Stimulated activated CD8-positive, alpha-beta memory T cell treated with anti-CD3 and anti-CD28 coated beads, Interleukin-12 subunit alpha, Interleukin-12 subunit beta, amount 100 ng/mL, for 4 hours (primary cell): ENCODE data around the gene LORICRIN.
"Not testable (repeated sequence)": the region's sequence is repeated elsewhere in the genome, so short reads cannot be mapped to it uniquely, and the experiment has no call there.

Experiments
- DNase-seq: peaks from one replicate; pipeline ENCODE4 v3.0.0-alpha.2; 2020; ENCODE audit warnings: low read depth

LORICRIN gene

DNA sequence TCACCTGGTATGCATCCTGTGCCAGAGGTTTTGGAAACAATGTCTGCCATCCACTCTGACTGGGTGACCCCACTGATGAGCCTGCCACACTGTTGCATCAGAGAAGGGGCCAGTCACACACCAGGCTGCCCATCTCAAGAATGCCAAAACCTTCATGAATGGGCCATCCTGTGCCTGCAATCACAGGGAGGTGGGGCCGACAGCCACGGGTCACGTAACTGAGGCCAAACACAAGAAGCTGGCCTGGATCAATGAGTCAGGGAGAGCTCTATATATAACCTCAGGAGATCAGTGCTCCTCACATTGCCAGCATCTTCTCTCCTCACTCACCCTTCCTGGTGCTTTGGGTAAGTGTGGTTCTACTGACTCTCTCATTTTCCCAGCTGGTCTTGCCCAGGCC, at the start of gene LORICRIN:
Gene LORICRIN, plus strand, starts transcription at position 301 of the 400 bp plus-strand sequence. CDS start 1,263 bp downstream, outside the sequence.
- DNase-seq, result no peak

DNA sequence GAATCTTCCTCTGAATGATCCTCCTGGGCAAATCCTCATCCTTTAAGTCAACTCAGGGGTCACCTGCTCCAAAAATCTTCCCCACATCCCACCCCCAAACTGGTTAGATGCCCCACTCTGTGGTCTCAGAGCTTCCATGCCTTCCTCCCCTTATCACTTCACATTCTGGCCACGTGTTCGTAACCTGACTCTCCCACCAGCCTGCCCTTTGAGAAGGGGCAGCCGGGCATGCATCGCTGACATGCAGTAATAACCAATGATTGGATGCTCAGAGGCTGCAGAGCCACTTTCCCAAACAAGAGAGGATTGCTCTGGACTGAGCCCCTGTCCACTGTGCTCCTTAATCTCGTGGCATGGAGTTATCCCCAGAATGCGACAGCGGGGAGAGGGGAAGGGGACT, 49.3 kb upstream of the LORICRIN start:
- DNase-seq, result no peak

GRCh38 chr1:153212201-153212600, 47.3 kb upstream of the LORICRIN start:
- DNase-seq, result no peak

DNA sequence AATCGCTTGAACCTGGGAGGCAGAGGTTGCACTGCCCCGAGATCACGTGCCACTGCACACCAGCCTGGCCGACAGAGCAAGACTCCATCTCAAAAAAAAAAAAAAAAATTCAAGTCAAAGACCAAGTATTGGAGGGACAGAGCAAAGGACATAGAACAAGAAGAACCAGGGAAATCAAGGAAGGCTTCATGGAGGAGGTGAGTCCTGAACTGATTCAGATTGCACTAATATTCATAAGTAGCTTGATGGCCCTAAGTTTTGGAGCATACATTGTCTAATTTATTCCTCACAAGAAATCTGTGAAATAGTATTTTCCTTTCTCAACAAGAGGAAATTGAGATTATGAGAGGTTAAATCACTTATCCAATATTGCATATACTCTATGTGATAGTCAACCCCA, 46.0 kb upstream of the LORICRIN start:
- DNase-seq, result no peak

- DNase-seq, result no peak
Measured at GRCh38 chr1:153217212-153217611, 42.3 kb upstream of the LORICRIN start, which contains the start of gene PRR9. Gene PRR9, plus strand, starts transcription at chr1:153217584. Its CDS starts 561 bp downstream, at chr1:153218145.

DNA sequence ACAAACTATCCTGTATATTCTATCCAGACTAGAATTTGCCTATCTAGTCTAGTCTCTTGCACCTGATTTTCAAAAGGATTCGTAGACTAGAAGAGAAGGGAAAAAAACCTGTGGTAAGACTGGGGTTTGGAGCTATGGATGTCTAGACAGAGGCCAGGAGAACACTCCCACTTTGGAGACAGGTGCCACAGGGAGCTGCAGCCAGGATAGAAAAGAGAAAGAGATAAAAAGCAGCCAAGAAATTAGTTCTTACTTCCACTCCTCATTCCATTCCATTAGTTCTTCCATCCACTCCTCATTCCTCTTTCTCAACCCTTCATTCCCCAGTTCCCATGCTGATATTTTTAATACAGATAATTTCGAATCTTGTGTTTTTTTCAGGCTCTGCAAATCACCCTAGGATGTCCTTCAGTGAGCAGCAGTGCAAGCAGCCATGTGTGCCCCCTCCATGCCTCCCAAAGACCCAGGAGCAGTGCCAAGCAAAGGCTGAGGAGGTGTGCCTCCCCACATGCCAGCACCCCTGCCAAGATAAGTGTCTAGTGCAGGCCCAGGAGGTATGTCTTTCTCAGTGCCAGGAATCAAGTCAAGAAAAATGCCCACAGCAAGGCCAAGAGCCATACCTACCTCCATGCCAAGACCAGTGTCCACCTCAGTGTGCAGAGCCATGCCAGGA, 41.6 kb upstream of the LORICRIN start:
- no peak for DNase-seq

- no peak for DNase-seq
Measured at GRCh38 chr1:153220606-153221303, 38.7 kb upstream of the LORICRIN start.

DNA sequence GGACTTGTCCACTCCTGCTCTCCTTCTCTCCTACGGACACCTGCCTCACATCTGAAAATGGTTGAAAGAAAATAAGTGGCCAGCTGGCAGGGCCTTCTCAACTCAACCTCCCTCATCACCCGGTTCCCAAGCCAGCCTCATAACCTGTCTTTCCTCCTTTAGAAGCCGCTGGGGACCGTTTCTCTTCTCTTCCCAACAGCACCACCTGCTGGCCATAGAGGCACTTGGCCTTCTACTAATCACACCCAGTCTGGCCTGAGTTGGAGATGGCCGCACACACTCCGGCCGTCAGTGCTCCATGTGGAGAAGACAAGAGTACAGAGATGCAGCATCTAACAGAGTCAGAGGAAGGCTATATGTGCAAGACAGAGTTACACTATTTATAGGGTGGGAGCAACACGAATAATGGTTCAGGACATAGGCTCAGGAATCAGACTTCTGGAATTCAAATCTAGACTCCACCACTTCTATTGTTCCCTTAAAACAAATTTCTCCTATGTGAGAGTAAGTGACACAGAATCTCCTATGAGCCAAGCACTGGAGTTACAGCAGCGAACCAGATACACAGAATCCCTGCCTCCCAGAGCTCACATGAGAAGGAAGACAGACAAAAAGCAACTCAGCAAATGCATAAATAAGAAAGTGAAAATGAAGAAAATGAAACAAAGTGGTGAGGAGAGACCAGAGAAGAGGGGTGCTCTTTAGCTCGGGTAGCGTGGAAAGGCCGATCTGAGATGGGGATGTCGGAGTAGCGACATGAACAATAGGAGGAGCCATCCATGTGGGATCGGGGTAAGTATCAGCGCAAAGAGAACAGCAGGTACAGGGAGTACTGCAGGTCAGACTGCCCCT, 36.2 kb upstream of the LORICRIN start:
- peak; percentile 3 for DNase-seq

GRCh38 chr1:153227810-153228209, 31.7 kb upstream of the LORICRIN start:
- DNase-seq, result no peak

DNA sequence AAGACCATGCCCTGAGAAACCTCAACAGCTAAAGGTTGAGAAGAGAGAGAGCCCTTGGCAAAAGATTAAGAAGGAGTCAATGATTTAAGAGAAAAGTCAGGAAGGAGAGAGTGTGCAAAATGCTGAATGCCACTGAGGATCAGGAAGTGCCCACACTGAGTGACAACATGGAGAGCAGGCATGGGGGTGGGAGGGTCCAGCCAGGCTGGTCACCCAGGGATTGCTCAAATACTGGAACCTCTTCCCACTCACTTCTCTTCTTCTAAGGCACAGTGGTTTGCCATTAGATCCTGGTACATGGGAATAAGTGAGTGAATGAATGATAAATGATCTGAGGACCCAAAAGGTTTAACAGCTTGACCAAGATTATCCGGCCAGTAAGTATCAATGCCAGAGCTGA, 31.0 kb upstream of the LORICRIN start:
- no peak for DNase-seq

- DNase-seq, result not testable (repeated sequence)
Measured at GRCh38 chr1:153229076-153229829, 30.2 kb upstream of the LORICRIN start.

DNA sequence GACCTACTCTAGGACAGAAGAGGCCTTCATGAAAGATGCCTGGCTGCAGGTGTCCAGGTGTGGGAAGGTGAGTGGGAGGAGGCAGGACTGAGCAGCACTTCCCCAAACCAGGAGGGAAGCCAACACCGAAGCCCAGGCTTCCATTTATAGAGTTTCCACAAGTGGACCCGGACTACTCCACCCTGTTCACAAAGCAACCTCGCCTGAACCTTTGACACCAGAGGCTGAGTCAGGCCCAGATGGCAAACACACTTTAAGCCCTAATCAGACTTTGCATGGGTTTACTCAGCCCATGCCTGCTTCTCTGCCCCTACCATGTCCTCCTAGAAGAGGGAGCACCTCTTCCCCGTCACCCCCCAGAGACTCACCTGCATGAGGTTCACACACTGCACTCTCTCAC, 28.1 kb upstream of the LORICRIN start:
- DNase-seq, result no peak

GRCh38 chr1:153231785-153232184, 27.7 kb upstream of the LORICRIN start:
- no peak for DNase-seq

- DNase-seq, result no peak
Measured at GRCh38 chr1:153232553-153232952, 26.9 kb upstream of the LORICRIN start.

DNA sequence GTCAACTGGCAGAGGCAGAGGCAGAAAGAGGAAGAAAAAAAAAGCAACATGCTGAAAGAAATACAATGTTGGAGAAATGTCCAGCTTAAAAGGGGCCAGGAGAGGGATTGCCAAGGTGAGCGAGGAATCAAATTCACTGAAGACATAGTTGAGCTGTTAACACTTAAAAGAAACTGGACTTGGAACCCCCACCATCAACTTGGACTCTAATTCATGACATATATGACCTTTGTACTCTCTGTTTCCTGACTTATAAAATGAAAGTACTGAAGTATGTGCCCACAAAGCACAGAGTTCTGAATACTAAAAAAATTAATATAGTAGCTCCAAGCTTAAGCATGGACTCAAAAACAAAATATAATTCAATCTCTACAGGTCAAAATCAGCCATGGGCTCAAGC, 26.0 kb upstream of the LORICRIN start:
- DNase-seq, result no peak

- no peak for DNase-seq
Measured at GRCh38 chr1:153238527-153238926, 21.0 kb upstream of the LORICRIN start.

DNA sequence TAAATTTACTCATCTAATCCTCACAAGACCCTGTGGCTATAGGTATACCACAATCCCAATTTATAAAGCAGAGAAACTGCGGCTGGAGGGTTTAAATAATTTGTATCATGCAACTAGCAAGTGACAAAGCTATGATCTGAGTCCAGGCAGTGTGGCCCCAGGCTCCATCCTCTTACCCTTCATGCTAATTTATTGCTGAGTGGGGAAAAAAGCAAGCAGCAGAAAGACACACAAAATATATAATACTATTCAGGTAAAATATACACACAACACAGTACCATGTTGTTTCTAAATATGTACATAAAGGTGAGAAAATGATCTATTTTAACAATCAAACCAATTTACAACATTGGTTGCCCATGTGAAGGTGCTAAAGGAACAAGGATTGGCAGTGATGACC, 17.3 kb upstream of the LORICRIN start:
- DNase-seq, result no peak

DNA sequence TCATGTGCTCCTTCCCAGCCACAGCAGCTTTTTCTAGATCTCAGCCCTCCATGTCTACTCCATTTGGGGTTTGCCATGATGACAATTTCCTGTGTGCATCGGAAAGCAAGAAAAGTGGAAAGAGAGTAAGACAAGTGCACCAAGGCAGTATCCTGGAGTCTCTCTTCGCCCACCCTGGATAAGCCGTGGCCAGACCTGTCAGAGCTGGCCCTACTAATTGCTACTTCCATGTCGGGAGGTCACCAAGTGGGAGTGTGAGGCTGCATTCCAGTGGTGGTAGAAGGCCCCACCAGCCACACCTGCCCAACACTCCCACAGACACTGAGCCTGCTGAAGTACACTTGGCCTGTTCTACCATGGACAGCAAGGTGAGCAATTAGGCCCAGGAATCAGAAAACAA, 14.0 kb upstream of the LORICRIN start:
- DNase-seq, result no peak

DNA sequence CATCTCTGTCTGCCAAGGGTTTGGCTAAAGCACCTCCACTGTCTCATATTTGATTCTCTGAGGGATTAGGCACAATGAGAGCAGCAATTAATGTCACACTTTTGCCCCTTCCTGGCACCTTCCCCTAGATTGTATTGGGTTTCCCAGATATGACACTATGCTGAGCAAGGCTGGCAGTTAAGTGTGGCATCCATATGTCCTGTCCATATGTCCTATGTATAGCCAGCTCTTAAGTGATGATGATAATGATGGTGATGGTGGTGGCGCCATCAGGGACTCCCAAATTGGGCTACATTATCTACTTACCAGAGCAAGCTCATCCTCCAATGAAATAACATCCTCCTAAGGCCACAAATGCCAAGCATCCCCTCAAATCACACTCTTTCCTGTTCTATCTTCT, 13.5 kb upstream of the LORICRIN start:
- no peak for DNase-seq

- DNase-seq, result no peak
Measured at GRCh38 chr1:153246825-153247224, 12.7 kb upstream of the LORICRIN start.

DNA sequence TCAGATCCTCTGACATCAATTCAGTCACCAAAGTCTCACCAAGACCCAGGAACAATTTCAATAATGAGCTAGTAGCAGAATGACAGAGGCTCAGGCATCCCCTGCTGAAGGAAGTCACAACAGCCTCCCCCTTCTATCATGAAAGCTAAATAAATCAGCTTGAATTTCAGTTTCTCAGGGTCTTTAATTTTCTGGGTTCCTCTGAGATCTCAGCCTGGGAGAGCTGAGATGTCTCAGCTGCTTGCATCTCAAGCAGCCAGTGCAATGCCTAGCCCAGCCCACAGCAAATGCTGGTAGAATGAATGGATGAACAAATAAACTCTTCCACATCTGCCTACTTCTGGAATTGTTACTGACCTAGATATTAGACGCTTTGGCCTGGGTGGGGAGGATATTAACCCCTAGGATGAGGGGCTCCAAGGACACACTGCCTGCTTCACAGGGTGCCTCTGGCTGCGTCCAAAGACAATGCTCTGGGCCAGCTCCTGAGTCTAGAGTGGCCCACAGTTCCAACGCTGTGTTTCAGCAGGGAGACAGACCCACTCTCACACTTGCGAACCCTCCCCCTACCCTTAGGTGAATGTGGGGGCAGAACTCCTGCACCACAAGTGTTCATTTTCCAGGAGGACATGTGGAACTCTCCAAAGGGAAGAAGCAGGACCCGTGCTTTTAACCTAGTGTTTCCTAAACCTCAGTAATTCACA, 11.2 kb upstream of the LORICRIN start:
- DNase-seq, result no peak
